Measurements from ENCODE around the gene WWOX.

WWOX gene

DNA sequence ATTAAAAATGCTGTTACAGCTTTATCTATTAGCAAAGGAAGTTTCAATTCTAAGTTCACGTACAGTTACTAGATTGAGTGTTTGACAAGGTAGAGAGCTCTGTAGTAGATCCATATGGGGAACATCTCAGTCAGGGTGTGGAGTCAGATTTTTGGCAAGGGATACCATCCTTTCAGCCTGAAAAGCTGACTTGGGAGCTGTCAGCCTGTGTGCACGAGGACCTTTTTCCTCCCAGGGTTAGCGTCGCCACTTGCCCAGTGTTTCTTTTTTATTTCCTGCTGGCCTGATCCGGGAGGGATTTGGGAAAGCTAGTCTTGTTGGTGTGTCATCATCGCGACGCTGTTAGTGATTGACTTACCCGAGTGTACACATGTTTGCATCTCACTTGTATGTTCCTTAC is 29.5 kb downstream of the WWOX start:
- no peak overlapping the region for H3K4me3 ChIP-seq (ENCODE audit: low read depth, low read length)
- no peak for TF ChIP-seq CTCF (IDR thresholded peaks at IDR 0.05; ENCODE audit: control insufficient read depth, extremely low read depth, insufficient read depth)
- no peak for DNase-seq (ENCODE audit: low read depth)

DNA sequence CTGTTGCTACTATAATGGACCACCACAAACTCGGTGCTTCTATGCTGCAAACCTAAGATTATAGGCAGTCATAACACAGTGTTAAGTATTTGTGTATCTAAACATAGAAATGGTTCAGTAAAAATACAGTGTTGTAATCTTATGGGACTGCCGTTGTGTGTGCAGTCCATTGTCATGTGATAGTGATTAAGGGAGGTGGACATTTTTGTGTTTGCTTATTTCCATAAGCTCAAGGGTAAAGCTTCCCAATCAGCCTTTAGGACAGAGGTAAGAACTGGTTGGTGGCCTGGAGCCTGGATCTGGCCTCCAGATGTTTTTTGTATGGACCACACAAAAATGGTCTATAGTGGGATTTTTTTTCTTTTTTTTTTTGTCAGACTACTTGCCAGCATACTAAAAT is 29.9 kb downstream of the WWOX start:
- no peak for TF ChIP-seq CTCF (IDR thresholded peaks at IDR 0.05; ENCODE audit: control insufficient read depth, extremely low read depth, insufficient read depth)
- DNase-seq (ENCODE audit: low read depth) = no peak
- no peak overlapping the region for H3K4me3 ChIP-seq (ENCODE audit: low read depth, low read length)

DNA sequence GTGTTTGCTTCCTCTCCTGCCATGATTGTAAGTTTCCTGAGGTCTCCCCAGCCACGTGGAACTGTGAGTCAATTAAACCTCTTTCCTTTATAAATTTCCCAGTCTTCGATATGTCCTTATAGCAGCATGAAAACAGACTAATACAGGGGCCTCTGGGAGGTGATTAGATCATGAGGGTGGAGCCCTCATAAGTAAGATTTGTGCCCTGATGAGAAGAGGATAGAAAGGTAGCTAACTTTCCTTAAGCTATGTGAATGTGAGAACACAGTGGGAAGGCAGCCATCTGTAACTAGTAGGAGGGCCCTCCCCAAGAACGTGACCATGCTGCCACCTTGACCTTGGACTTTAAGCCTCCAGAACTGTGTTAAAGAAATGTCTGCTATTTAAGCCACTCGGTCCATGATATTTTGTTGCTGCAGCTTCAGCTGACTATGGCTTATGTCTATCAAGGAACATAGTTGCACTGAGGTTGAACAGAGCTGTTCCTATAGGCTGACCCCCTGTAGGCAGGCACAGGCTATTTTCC is 30.7 kb downstream of the WWOX start:
- H3K4me3 ChIP-seq (ENCODE audit: low read depth, low read length) = no peak overlapping the region
- no peak for TF ChIP-seq CTCF (IDR thresholded peaks at IDR 0.05; ENCODE audit: control insufficient read depth, extremely low read depth, insufficient read depth)
- no peak for DNase-seq (ENCODE audit: low read depth)

- no peak for TF ChIP-seq CTCF (IDR thresholded peaks at IDR 0.05; ENCODE audit: control insufficient read depth, extremely low read depth, insufficient read depth)
Measured at GRCh38 chr16:78130950-78131349, 31.5 kb downstream of the WWOX start.

DNA sequence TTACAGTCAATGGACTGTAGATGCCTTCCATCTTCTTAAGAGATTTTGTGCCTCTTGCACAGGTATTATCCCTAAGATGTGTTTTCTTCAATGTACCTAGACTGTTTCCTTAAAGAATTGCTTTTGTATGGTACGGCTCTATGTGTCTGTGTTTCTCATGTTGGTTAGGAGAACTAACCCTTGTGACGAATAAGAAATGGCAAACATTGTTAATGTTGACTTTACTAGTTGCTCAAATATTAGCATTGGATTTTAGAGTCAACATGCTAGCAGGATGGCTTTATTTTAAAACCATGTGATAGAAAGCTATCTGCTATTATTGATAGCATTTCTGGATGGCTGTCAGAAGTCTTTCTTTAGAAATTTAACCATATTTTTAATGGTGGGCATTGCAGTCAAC is 34.5 kb downstream of the WWOX start:
- no peak overlapping the region for H3K4me3 ChIP-seq (ENCODE audit: low read depth, low read length)
- DNase-seq (ENCODE audit: low read depth) = peak; percentile 89
- no peak for TF ChIP-seq CTCF (IDR thresholded peaks at IDR 0.05; ENCODE audit: control insufficient read depth, extremely low read depth, insufficient read depth)

More at GRCh38 chr16:78130950-78131349, 31.5 kb downstream of the WWOX start:
- no peak for DNase-seq (ENCODE audit: low read depth)
- no peak overlapping the region for H3K4me3 ChIP-seq (ENCODE audit: low read depth, low read length)

DNA sequence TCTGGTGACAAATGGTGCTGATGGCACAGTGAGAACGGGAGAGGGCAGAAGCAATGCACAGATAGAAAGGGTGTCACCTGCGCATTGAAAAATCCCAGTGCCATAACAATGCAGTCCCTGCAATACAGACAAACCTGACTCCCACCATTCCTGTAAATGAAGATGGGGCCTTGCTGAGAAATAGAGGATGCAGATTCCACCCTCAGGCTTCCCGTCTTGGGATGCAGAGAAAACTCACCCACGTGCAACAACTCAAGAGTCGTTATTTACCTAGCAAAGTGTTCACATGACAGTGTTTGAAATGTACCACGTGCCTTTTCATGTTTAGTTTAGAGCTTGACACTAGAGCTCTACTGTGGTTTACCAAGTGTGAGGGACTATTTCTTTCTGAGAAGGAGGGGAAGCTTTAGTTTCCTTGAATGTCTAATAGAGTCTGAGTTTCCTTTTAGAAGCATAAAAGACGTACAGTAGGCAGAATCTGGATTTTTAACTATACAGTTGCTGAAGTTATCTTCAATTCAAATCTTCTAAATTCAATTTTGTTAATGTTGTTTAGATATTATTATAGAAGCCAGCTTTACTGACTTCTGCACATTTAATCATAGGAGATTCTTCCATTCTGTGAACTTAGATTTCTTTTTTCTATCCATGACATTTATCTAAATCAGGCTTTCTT is 35.6 kb downstream of the WWOX start:
- no peak overlapping the region for H3K4me3 ChIP-seq (ENCODE audit: low read depth, low read length)
- no peak for TF ChIP-seq CTCF (IDR thresholded peaks at IDR 0.05; ENCODE audit: control insufficient read depth, extremely low read depth, insufficient read depth)
- no peak for DNase-seq (ENCODE audit: low read depth)

- DNase-seq (ENCODE audit: low read depth) = no peak
- H3K4me3 ChIP-seq (ENCODE audit: low read depth, low read length) = no peak overlapping the region
- TF ChIP-seq CTCF (IDR thresholded peaks at IDR 0.05; ENCODE audit: control insufficient read depth, extremely low read depth, insufficient read depth) = no peak
Measured at GRCh38 chr16:78137179-78137578, 37.7 kb downstream of the WWOX start.

All from LNCaP clone FGC (cell line).